Activated naive CD4-positive, alpha-beta T cell treated with anti-CD3 and anti-CD28 coated beads, Interleukin-2, amount 10 ng/mL, durations not matched to agents 5 hours and 36 hours (primary cell): Measurements from ENCODE around the gene UGT1A4. TPM values are rescaled to one million over a fixed set of nuclear protein-coding genes. Genes with fewer than 3 reads are reported as not detected.

Experiments used
- total RNA-seq, 2 experiments: library from RNA; stranded (reverse); gene quantifications; one replicate each; pipeline ENCODE4 v1.2.3, GENCODE V29; 2021

The UGT1A4 gene
- not detected for total RNA-seq

GRCh38 chr2:233718552-233718951 is at the start of gene UGT1A4:
Gene UGT1A4 (plus strand): TSS chr2:233718736. CDS start chr2:233718821, 85 bp downstream.

GRCh38 chr2:233671290-233672161 is 47.0 kb upstream of the UGT1A4 start, which contains the start of gene UGT1A9:
Gene UGT1A9 (plus strand): TSS chr2:233671898. CDS start chr2:233671935, 37 bp downstream.

GRCh38 chr2:233681521-233682099 is 36.9 kb upstream of the UGT1A4 start, which contains the start of gene UGT1A7:
Gene UGT1A7 (plus strand): TSS chr2:233681901. CDS start chr2:233681938, 37 bp downstream.

GRCh38 chr2:233692648-233693047 is 25.9 kb upstream of the UGT1A4 start, which contains the start of gene UGT1A6:
Gene UGT1A6 (plus strand): TSS chr2:233692890. CDS start chr2:233693005, 115 bp downstream.

GRCh38 chr2:233712611-233713261 is 5.8 kb upstream of the UGT1A4 start, which contains the start of gene UGT1A5:
Gene UGT1A5 (plus strand): TSS chr2:233712907. CDS start chr2:233712992, 85 bp downstream.

GRCh38 chr2:233728723-233729301 is 10.3 kb downstream of the UGT1A4 start, which contains the start of gene UGT1A3:
Gene UGT1A3 (plus strand): TSS chr2:233729042. CDS start chr2:233729127, 85 bp downstream.

GRCh38 chr2:233760043-233760442 is 41.5 kb downstream of the UGT1A4 start, which contains the start of gene UGT1A1:
Gene UGT1A1 (plus strand): TSS chr2:233760270. CDS start chr2:233760288, 18 bp downstream.

GRCh38 chr2:233778030-233778429 is 59.5 kb downstream of the UGT1A4 start, which contains the start of gene MROH2A:
Gene MROH2A (plus strand): TSS chr2:233778330. CDS start chr2:233779359, 1,029 bp downstream.

Other genes with a start within 250 kb of the UGT1A4 start
- gene USP40, start 152.0 kb upstream of the UGT1A4 start, total RNA-seq, result 10 to 100 TPM; 18.7 to 20.3 TPM
- gene UGT1A8, start 101.1 kb upstream of the UGT1A4 start, total RNA-seq, result not detected
- not detected for gene UGT1A10, start 82.3 kb upstream of the UGT1A4 start, total RNA-seq
- not detected for gene UGT1A9, start 46.8 kb upstream of the UGT1A4 start, total RNA-seq
- gene UGT1A7, start 36.8 kb upstream of the UGT1A4 start, total RNA-seq, result not detected
- gene UGT1A6, start 25.8 kb upstream of the UGT1A4 start, total RNA-seq, result not detected
- gene UGT1A5, start 5.8 kb upstream of the UGT1A4 start, total RNA-seq, result not detected
- not detected for gene UGT1A3, start 10.3 kb downstream of the UGT1A4 start, total RNA-seq
- not detected for gene UGT1A1, start 41.5 kb downstream of the UGT1A4 start, total RNA-seq
- gene MROH2A, start 59.6 kb downstream of the UGT1A4 start, total RNA-seq, result not detected
- gene HJURP, start 135.8 kb downstream of the UGT1A4 start, total RNA-seq, result 10 to 100 TPM; 92.0 to 93.8 TPM
- gene TRPM8, start 198.6 kb downstream of the UGT1A4 start, total RNA-seq, result not detected